ENCODE results near the gene SGSH.
"Not testable (repeated sequence)": the region's sequence is repeated elsewhere in the genome, so short reads cannot be mapped to it uniquely, and the experiment has no call there.

The SGSH gene

GRCh38 chr17:80210348-80211108 is 9.6 kb downstream of the SGSH start:
- no peak for DNase-seq (ENCODE audit: low spot score)

- DNase-seq (ENCODE audit: low spot score), result no peak
Observed at GRCh38 chr17:80209765-80210164, 10.4 kb downstream of the SGSH start.

- DNase-seq (ENCODE audit: low spot score), result no peak
Observed at GRCh38 chr17:80208050-80208449, 12.1 kb downstream of the SGSH start.

GRCh38 chr17:80205811-80206210 is 14.3 kb downstream of the SGSH start:
- no peak for DNase-seq (ENCODE audit: low spot score)

- no peak for DNase-seq (ENCODE audit: low spot score)
Observed at GRCh38 chr17:80204626-80205468, 15.3 kb downstream of the SGSH start.

GRCh38 chr17:80203471-80203963 is 16.6 kb downstream of the SGSH start:
- no peak for DNase-seq (ENCODE audit: low spot score)

GRCh38 chr17:80202197-80202596 is 17.9 kb downstream of the SGSH start:
- no peak for DNase-seq (ENCODE audit: low spot score)

- DNase-seq (ENCODE audit: low spot score), result no peak
Observed at GRCh38 chr17:80201446-80201845, 18.7 kb downstream of the SGSH start.

- DNase-seq (ENCODE audit: low spot score), result not testable (repeated sequence)
Observed at GRCh38 chr17:80199295-80199694, 20.8 kb downstream of the SGSH start.

GRCh38 chr17:80198144-80198661 is 21.9 kb downstream of the SGSH start:
- DNase-seq (ENCODE audit: low spot score), result peak; percentile 77

- DNase-seq (ENCODE audit: low spot score), result no peak
Observed at GRCh38 chr17:80196652-80197051, 23.5 kb downstream of the SGSH start.

GRCh38 chr17:80195671-80196529 is 24.2 kb downstream of the SGSH start:
- peak; percentile 78 for DNase-seq (ENCODE audit: low spot score)

GRCh38 chr17:80195141-80195540 is 25.0 kb downstream of the SGSH start:
- DNase-seq (ENCODE audit: low spot score), result no peak

GRCh38 chr17:80191865-80192661 is 28.1 kb downstream of the SGSH start:
- DNase-seq (ENCODE audit: low spot score), result no peak

GRCh38 chr17:80191192-80191591 is 28.9 kb downstream of the SGSH start:
- peak; percentile 61 for DNase-seq (ENCODE audit: low spot score)

- DNase-seq (ENCODE audit: low spot score), result no peak
Observed at GRCh38 chr17:80190716-80191115, 29.4 kb downstream of the SGSH start.

GRCh38 chr17:80189611-80190010 is 30.5 kb downstream of the SGSH start:
- no peak for DNase-seq (ENCODE audit: low spot score)

GRCh38 chr17:80187515-80187941 is 32.6 kb downstream of the SGSH start:
- DNase-seq (ENCODE audit: low spot score), result no peak

GRCh38 chr17:80187090-80187489 is 33.0 kb downstream of the SGSH start:
- no peak for DNase-seq (ENCODE audit: low spot score)

GRCh38 chr17:80185968-80186367 is 34.2 kb downstream of the SGSH start:
- no peak for DNase-seq (ENCODE audit: low spot score)

- no peak for DNase-seq (ENCODE audit: low spot score)
Observed at GRCh38 chr17:80184423-80184714, 35.8 kb downstream of the SGSH start.
